HG03460 (cell line): ENCODE data around the gene DNAJC3.

Experiments used
- ATAC-seq: cut with Tn5 transposase; IDR thresholded peaks from one replicate; pipeline ENCODE4 v1.9.1; 2021; ENCODE audit not compliant: unreplicated experiment

Gene DNAJC3

DNA sequence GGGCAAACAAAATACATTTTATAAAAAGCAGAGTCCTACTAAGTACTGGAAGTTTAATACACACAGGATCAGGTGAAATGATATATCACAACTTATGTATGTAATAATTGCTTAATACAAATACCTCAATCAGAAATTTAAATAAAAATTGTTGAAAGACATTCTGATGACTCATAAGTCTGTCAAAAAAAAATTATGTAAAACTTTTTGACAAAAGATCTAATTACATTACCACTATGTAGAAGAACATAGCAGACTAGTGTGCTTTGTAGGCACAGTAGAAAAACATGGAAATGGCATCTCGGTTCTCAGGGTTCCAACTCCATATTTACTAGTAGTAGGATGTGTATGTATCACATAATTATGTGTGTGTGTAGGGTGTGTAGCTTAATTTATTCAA lies 156.2 kb downstream of the DNAJC3 start:
- ATAC-seq: no peak

- no peak for ATAC-seq
Observed at GRCh38 chr13:95833719-95834118, 156.8 kb downstream of the DNAJC3 start.

DNA sequence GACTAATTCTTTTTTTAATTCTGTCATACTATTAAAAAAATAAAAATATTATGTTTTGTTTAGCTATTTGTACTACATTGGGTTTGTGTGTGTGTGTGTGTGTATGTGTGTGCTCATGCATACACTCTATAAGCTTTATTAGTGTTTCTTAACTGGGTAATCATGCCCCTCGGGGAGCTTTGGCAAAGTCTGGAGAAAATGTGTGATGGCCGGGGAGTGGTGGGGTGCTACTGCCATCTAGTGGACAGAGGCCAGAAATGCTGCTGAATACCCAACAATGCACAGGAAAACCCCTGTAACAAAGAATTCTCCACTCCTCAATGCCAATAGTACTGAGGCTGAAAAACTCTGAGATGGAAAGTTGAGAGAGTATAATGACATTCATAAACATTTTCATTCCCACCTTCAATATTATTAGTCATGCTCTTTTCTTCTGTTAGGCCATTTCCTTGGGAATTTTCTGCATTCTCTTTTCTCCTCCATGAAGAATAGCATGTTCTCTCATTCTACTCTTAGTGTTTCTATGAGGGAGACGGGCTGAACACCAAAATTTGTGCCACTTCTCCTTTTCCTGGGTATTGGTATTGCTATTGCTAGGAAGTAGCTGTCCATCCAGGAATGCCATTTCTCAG lies 157.3 kb downstream of the DNAJC3 start:
- ATAC-seq: peak; percentile 87

GRCh38 chr13:95841894-95842293 lies 165.0 kb downstream of the DNAJC3 start:
- ATAC-seq: no peak

DNA sequence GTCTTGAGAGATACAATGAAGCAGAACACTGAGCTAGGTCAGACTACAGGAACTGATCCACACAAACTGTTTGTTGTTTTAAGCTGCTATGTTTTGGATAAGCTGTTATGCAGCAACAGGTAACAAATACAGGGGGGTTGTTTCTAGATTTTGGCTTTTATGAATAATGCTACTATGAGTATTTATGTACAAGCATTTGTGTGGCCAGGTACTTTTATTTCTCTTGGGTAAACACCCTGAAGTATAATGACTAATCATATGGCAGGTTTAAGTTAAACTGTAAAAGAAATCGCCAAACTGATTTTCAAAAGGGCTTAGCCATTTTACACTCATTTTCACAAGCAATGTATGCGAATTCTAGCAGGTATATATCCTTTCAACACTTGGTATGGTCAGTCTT lies 166.0 kb downstream of the DNAJC3 start:
- ATAC-seq: no peak
